CD4-positive, alpha-beta T cell treated with Interleukin-15 for 1 hour (primary cell): Measurements from ENCODE around the gene CDK6.
"Not testable (repeated sequence)": the region's sequence is repeated elsewhere in the genome, so short reads cannot be mapped to it uniquely, and the experiment has no call there.

Experiments
- DNase-seq: peaks from one replicate; pipeline ENCODE4 v3.0.0-alpha.2; 2020

The CDK6 gene

DNA sequence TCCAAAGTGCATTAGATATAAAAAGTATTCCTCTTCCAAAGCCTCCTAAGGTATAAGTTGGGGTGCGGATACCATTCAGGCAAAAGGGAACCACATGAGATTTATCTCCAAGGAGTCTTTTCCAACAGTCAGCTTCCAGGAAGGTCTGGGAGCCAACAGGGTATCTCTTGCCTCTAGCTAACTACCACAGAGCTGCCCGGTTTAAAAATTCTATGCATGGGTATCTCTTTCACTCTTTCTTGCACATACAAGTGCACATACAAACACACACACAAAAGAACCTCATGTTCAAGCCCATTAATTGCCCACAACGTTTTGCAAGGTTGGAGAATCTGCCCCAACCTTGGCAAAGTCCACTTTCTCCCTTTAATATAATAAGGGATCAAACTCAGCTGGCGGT lies 80.7 kb downstream of the CDK6 start:
- no peak for DNase-seq

DNA sequence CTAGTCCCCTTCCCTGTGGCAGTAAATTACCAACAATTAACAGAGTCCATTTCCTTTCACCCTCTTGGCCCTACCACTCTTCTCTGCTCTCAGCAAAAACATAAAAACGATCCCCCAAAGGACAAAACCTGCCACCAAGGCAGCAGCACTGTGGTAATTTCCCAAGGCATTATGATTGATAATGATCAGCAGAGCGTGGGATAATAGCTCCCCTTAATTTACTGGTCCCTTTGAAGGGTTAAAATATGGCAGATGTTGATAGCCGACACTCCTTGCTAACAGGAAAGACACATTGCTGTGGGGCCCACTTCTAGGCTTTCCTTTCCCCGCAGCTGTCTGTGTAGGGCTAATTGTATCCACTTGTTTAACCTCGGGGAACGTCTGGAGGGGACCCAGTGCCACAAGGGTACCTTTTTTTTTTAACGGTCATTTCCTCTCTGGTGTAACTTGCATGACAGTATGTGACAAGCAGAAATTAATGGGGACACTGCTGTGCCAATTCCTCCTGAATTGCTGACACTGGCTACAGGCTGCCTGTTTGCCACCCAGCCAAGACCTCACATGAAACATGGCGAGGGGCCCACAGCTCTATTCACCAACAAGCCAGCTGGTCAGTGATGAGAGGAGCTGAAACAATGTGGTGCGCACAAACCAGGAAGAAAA lies 81.3 kb downstream of the CDK6 start:
- DNase-seq, result no peak

DNA sequence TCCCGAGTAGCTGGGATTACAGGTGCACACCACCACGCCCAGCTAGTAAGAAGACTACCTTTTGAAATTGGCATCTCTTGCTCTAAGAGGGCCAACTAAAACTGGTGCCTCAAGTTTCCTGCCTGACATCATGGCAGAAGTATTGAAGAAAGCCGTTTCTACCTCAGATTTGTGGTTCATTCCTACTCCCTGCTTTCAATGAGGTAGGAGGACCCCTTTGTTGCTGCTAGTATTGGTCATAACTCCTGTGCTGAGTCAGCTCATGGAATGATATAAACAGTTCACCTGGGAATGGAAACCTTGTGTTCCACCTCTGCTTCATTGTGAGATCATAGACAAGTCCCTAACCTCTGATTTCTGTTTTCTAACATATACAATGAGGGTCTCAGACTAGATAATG lies 82.8 kb downstream of the CDK6 start:
- DNase-seq, result no peak

DNA sequence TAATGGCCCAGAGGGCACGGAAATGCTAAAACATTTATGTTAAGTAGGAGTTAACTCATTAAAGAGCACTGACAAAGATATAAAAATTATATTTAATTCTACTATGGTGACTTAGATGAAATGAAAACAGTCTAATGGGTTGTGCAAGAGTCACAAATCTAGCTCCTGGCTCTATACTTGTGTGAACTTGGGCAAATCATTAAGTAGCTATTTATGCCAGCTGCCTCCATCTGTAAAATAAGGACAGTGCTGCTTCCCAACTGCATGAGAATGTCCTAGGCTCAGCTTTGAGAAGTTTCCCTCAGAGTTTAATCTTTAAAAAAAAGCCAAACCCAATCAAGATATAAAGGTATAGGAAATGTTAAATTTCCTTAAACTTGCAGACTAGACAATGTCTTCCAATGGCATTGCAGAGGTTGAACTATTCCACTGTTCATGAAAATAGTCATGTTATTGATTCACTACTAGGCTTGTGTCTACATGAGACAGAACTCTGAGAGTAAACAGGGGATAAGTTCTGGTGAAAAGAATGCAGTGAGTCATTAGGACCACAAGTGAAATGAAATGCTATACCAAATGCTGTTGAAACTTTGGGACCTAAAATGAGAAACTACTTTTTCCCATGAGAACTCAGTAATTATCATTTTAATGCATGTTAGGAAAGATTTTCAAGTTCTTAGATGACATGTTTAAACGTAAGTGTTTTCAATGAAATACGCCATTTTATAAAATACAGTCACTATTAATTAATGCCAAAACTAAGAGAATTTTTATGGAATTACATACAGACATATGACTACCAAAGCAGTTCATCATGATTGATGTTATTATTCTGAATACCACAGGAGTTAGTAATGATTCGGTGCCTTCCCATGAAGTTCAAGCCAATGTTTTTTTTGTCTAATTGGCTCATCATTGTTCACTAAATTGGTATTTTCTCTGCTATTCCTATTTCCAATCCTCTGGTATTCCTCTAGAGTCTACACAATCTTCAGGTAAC lies 84.2 kb downstream of the CDK6 start:
- no peak for DNase-seq

DNA sequence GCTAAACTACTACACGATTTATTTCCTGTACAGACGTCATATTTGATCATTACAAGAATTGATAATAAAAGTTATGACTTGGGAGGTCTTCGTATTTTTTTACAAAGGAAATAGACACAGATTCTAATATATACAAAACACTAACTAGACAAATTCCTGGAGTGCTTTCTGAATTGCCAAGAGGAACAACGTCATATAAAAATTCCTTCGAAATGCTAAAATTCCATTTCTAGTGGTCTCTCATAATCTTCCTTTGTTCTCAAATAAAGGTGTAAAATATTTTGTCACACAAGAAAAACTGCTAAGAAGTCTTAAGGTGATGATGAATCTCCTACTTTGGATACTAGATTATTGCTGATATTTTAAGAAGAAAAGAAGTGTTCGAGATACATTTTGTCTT lies 85.4 kb downstream of the CDK6 start:
- no peak for DNase-seq

DNA sequence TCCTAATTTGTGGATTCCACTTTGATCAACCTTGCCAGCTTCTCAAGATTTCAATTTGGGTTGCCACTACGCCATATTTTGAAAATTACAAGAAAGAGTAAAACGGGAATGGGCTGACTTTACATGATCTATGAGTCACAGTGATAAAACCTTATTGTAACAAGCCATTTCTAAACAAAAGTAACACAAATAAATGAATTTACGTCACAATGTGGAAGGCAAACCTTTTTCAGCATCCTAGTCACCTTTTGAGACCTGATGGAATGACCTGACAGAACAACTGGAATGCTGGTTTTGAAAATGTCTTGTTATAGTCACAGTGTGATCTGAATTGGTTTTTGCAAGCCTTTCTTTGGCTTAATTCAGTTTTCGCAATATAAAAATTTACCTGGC lies 85.9 kb downstream of the CDK6 start:
- no peak for DNase-seq

DNA sequence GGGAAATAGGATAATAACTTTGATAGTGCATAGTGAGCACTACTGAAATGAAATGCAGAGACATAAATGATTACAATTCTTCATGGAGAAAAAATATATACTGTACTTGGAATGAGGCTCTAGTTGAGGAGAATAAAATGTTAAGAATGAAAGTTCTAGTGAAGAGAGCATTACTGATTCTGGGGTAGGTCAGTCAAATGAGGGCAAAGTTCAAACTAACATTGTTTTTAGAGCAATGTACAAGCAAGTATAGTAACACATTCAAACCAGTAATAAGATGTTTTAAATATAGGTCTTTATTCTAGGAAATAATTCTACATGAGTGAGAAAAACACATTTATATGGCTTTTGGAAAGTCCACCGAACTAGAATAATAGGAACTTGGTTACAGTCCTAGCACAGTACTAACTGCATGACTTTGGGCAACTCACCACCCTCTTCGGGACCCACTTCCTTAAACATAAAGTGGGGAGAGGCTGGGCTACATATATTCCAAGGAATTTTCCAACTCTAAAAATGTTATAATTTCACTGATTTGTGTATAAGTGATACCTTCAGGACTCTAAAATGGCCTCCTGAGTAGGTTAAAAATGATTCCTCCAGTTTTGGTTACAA lies 86.4 kb downstream of the CDK6 start:
- DNase-seq, result no peak

DNA sequence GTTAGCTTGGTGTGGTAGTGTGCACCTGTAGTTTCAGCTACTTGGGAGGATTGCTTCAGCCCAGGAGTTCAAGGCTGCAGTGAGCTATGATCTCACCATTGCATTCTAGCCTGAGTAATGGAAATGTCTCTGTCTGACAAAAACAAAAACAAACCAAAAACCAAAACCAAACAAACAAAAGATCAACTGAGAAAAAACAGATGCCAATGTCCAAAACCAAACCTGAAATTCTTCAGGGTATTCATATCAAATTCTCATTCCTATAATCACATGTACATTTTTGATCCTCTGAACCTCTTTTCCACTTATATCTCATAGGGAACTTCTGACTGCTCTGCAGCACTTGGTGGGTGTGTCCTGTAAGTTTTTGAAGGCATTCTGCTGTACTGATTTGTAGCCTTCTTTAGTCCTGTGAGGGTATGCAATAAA lies 87.0 kb downstream of the CDK6 start:
- DNase-seq, result no peak

DNA sequence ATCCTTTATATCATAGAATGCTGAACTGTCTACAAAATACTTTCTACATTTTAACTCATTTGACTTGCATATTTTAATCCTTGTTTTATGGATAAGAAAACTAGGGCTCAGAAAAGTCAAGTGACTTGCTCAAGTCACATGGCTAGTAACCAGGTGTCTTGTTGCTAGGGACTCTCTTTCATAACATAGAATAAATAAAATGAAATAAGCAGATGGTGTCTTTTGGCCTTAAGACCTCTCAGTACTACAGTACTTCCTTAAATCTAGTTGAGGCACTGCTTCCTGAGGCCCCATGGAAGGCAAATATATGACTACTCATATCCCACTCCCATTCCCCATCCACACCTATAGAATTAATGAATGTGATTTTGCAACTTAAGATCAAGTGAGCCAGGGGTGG lies 87.9 kb downstream of the CDK6 start:
- no peak for DNase-seq

DNA sequence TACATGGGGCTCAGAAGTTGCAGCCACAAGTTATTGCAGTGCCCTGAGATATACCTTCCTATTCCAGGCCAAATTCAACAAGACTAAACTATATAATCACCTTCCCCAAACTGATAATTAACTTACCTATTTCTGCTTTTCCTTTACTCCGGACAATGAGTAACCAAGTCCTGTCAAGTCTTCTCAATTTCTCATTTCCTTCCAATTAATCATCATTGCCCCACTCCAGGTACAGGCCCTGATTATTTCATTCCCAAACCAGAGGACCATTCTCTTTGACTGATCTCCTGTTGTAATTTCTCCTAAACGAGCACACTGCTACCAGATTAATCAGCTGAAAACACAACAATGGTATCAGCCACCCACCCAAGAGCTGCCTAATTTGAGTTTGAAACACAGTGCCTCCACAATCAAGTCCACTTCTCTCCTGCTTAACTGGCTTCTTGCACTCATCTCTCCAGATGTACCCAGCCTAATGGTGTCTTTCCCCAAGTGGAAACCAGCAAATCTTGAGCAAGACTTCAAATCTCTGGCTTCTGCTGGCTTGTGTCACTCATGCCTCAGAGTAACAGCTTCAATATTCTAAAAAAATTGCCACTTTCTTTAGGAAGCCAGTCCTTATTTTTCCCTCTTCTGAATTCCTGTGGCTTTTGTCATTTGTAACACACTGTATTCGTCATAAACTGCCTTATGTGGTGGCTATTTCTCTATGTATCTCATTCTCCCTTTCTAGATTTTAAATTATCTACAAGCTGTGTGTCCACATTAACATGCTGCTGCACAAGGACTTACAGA lies 89.1 kb downstream of the CDK6 start:
- no peak for DNase-seq

DNA sequence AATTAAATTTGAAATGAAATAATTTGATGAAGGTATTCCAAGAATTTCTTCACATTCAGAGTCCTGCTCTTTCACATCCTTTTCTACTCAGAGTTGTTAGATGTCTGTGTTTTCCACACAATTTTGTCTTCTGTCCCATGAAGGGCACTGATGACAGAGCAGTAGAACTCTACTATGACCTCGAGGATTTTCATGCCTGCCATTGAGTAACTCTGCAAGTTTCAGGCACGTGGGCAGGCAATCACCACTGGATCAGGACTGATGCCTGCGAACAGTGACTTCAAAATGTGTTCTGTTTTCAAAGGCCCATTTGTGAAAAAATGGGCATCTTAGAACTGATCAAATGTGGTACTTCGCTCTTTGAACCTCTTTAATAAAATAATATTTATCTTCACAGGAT lies 91.1 kb downstream of the CDK6 start:
- DNase-seq, result no peak

DNA sequence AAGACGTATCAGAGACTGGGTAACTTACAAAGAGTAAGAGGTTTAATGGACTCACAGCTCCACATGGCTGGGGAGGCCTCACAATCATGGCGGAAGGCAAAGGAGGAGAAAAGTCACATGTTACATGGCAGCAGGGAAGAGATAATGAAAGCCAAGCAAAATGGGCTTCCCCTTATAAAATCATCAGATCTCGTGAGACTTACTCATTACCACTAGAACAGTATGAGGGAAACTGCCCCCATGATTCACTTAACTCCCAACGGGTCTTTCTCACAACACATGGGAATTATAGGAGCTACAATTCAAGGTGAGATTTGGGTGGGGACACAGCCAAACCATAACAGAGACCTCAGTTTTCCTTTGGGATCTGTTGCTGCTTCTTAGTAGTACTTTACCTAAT lies 92.2 kb downstream of the CDK6 start:
- DNase-seq, result not testable (repeated sequence)

DNA sequence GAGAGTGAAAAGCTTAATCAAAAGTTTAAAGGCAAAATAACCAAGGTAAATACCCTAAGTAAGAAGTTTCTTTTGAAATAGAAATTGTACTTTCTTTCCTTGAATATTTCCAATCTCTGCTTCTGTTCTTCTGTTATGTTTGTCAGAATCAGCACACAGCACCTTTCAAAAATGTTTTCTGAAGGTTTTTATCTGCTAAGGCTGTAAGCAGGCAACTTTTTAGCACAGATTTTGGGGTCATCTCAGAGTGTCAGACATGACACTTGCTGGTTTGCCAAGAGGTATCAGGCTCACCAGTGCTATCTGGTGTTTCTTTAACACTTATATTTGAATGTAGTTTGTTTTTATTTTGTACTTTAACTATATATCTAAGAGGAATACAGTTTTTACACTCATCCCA lies 94.2 kb downstream of the CDK6 start:
- no peak for DNase-seq

DNA sequence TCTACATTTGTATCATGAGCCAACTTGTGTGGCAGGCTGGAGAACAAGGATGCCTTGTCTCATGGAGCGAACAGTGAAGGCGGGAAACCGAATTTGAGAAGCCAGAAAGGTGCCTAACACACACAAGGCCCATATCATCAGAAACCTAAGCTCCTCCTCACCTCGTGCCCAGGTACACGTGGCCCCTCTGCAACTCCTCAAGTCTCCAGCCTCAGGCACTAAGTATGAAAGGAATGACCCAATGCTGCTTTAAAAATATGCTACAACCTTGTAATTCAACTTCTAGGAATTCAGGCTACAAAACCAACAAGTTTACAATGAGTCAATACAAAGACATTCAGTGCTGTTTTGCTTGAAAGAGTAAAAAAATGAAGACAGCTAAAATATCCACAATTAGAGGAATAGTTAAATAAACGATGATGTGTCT lies 95.7 kb downstream of the CDK6 start:
- DNase-seq, result no peak

DNA sequence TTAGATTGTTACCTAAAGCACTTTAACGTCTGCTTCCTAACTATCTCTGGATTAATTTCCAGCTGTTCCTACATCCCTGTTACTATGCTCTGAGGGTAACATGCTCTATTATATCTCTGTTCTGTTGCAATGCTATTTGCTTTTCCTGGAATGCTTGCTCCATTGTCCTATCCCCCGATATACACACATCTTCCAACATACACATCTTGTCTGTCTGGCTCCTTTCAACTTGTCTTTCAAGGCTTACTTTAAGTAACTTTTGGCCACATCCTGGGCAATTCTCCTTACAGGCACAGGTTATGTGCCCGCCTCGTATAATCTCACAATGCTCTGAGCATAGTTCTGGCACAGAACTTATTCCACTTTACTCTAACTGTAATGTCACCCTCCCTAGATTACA lies 96.2 kb downstream of the CDK6 start:
- no peak for DNase-seq

DNA sequence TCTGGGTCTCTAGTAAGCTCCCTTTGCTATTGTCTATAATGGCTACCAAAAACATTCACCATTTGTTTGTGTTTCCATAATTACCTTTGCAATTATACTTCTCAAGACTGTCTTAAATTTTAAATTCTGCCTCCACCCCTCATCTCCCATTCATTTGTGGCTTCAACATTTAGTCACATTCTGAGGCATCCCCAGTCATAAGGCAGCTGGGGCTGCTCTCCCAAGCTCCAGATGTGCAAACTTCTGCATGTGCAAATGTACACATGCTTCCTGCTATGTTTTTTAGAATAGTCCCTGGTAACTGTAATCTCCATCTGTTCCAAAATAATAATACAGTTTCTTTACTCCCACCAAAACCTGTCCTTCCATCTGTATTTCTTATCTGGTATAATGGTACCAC lies 97.3 kb downstream of the CDK6 start:
- DNase-seq, result no peak

DNA sequence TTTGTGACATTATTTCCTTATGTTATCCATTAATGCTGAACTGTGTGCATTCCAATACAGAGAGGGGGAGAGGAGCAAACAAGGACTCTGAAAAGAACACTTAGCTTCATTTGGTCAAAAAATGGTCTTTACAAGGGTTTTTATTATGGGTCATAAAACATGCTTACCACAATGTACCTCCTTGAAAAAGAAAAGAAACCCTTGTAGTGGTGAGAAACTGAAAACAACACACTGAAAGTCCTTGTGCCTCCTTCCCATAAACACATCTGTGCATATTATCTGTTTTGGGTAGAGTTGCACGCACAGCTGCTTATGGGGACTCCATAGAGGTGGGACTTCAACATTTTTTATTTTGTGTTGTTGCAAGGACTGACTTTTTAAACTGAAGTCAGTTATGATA lies 98.7 kb downstream of the CDK6 start:
- DNase-seq, result no peak

DNA sequence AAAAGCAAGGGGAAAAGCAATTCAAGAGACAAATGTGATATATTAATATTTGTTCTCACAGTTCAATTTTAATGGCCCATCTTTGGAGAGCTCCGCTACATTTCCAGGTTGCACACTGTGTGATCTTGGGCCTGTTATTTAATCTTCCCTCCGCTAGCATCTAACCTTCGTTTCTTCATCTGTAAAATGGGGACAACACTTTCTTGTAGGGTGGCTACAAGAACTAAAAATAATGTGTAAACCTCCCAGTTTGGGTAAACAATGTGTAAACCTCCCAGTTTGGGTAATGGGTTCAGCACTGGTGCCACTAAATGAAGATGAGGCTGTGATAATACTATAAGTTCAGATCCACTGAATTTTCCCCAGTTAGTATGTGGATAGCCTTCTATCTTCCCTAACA lies 99.5 kb downstream of the CDK6 start:
- no peak for DNase-seq

DNA sequence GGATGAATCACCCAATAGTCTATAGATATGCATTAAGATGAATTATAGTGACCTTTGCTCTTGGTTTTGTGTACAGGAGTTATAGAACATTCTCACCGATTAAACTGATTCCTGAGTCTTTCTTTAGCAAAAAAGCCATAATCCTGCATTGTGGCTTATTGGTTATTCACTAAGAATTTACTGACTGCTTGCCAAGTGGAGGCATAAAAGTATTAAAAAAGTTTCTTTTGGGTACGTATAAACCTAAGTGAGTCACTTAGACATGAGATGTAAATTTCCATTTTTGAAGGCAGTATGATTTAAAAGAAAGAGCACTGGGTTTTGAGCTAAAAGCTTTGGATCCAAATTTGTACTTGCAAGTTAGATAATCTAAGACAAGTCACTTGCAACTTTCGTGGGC lies 100.7 kb downstream of the CDK6 start:
- no peak for DNase-seq

DNA sequence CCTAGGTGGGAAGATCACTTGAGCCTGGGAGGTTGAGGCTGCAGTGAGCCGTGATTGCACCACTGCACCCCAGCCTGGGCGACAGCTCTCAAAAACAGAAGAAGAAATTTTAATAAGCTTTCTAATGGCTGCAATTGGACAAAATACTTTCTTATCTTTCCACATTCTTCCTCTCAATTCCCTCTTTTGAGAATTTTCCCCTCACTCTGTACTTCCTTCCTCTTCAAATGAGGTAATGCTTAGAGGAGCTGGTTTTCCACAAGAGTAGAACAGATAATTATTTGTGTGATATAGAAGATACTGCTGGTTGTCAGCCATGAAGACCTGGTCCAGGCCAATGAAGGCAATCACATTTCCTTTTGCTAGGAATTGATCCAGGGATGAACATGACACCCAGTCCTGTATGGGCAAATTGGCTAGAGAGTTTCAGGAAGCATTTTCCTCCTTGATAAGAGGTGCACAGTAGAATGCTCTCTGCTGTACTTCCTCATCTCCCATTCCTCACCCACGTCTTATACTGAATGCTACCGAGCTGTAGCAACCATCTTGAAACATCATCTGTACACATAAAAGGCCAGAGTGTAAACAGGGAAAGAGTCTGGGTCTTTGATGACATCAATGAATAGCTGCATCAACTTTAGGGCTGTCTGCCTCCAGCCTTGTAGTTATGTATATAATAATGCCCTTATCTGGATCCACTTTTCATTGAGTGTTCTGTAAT lies 103.9 kb downstream of the CDK6 start:
- DNase-seq, result no peak

DNA sequence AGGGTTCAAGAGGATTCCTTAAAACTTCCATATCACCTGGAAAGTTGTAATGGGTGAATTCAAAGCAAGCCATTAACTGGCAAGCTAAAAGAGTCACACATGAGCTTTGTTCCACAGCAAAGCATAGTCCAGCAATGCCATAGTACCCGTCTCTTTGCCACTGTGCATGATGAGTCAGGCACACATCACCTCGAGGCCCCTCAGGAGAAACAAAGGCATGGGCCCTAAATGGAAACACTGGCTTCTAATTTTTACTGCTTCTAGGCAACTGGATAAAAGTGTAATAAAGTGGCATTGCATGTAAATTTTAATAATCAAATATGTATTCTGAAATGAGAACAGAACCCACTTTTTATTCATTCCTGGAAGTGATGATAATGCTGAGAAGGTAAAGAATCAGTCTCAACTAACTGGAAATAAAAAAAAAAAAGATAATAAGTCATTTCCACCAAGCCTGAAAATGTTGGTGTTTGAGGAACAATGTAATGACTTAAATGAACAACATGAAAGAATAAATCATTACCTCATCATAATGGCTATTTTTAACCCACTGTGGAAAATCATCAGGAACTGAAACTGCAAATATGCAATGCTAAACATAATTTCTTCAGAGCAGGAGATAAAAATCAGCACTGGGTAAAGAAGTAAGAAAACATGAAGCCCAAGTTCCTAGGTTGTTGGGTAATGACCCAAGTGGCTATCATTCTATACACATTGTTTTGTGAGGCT lies 104.9 kb downstream of the CDK6 start:
- DNase-seq, result no peak

DNA sequence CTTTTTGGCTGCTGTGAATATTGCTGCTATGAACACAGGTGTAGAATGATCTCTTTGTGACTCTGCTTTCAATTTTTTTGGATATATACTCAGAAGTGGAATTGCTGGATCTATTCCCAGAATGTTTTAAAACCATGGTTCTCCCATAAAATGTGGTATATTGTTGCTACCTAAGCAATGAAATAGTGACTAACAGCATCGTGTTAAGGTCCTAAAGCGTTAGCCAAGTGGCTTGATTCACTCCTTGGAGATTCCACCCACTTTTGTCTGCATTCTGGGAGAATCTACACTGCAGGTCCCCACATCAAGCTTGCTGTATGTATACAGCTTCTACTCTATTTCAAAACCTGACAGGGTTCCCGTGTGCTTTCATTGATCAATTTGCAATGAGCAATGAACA lies 105.6 kb downstream of the CDK6 start:
- DNase-seq, result no peak
